Sigmoid colon (tissue), 7 donors: ENCODE data around the gene RBM17. TPM values are rescaled to one million over a fixed set of nuclear protein-coding genes. Genes with fewer than 3 reads are reported as not detected.

Source experiments
- DNase-seq: peaks from one replicate; pipeline ENCODE4 v3.0.0-alpha.2; 2019
- H3K27ac ChIP-seq, 4 donors: fragments of 200-600 bp; sonication (generic); one replicate each; pipeline ENCODE4 v1.5.1; 2016 to 2019; ENCODE audit warnings: mild to moderate bottlenecking in 1 of 4
- H3K27me3 ChIP-seq, 3 donors: fragments of 200-600 bp; sonication (generic); one replicate each; pipeline ENCODE4 v1.5.1; 2019; ENCODE audit warnings: mild to moderate bottlenecking in 1 of 3
- H3K36me3 ChIP-seq, 4 donors: fragments of 200-600 bp; sonication (generic); one replicate each; pipeline ENCODE4 v1.5.1; 2016 to 2019
- H3K4me1 ChIP-seq, 4 donors: fragments of 200-600 bp; sonication (generic); one replicate each; pipeline ENCODE4 v1.5.1; 2017 to 2019
- H3K4me3 ChIP-seq, 4 donors: fragments of 200-600 bp; sonication (generic); one replicate each; pipeline ENCODE4 v1.5.1; 2017 to 2019; ENCODE audit warnings: mild to moderate bottlenecking in 2 of 4, moderate library complexity in 1 of 4
- H3K9me3 ChIP-seq, 4 donors: fragments of 200-600 bp in 3 of 4; sonication (generic) in 3 of 4; one replicate each; pipeline versions ENCODE4 v1.5.1 to v1.6.1; 2013 to 2019
- EP300 ChIP-seq, 4 donors: sonication (generic); formaldehyde crosslinking; IDR thresholded peaks; one replicate each; pipeline ENCODE4 v1.6.1; 2017; ENCODE audit warnings: antibody characterized with exemption in 4 of 4
- POLR2A ChIP-seq, 2 donors: fragments of 450-650 bp; IDR thresholded peaks; one replicate each; pipeline ENCODE4 v1.6.1; 2016; ENCODE audit warnings: antibody characterized with exemption in 2 of 2, mild to moderate bottlenecking in 2 of 2, moderate library complexity in 2 of 2
- POLR2AphosphoS5 ChIP-seq, 4 donors: sonication (generic); formaldehyde crosslinking; IDR thresholded peaks; one replicate each; pipeline ENCODE4 v1.6.1; 2017; ENCODE audit warnings: antibody characterized with exemption in 4 of 4
- WGBS, 2 donors: extraction: QIAGEN DNeasy Blood & Tissue Kit; methylation state at CpG; one replicate each; pipeline ENCODE4 v1.1.7; 2013; 5-methylcytosine and 5-hydroxymethylcytosine counted together
- intact Hi-C: fragments of 100-400 bp; cut with DNase I; formaldehyde crosslinking; loops from one replicate; pipeline ENCODE4 v1.15.1; 2023
- polyA plus RNA-seq, 3 donors: library from polyadenylated mRNA; stranded (reverse); fragments of 200-250 nt; gene quantifications; one replicate each; pipeline ENCODE4 v1.2.3, GENCODE V29; 2013
- total RNA-seq, 4 donors: library from RNA; depleted of rRNA; stranded (reverse); fragments of >200 nt; gene quantifications; one replicate each; pipeline ENCODE4 v1.1.0, GENCODE V29; 2016
- TF ChIP-seq, protein P1 (sequence below), 4 experiments: fragments of 450-650 bp in 3 of 4; fragments of 200-600 bp in 1 of 4; IDR thresholded peaks; one replicate each; pipeline ENCODE4 v1.5.1; 2016 to 2019; ENCODE audit warnings: antibody characterized with exemption in 4 of 4, mild to moderate bottlenecking in 3 of 4, moderate library complexity in 2 of 4
- donor health status: healthy with polysubstance abuse.
- donor health status: Bipolar disorder and iron deficiency.
- donor health status: healthy.

Gene RBM17
- total and polyA plus RNA-seq, 7 donors, result 32.8 to 74.2 (median 52.4) TPM

DNA sequence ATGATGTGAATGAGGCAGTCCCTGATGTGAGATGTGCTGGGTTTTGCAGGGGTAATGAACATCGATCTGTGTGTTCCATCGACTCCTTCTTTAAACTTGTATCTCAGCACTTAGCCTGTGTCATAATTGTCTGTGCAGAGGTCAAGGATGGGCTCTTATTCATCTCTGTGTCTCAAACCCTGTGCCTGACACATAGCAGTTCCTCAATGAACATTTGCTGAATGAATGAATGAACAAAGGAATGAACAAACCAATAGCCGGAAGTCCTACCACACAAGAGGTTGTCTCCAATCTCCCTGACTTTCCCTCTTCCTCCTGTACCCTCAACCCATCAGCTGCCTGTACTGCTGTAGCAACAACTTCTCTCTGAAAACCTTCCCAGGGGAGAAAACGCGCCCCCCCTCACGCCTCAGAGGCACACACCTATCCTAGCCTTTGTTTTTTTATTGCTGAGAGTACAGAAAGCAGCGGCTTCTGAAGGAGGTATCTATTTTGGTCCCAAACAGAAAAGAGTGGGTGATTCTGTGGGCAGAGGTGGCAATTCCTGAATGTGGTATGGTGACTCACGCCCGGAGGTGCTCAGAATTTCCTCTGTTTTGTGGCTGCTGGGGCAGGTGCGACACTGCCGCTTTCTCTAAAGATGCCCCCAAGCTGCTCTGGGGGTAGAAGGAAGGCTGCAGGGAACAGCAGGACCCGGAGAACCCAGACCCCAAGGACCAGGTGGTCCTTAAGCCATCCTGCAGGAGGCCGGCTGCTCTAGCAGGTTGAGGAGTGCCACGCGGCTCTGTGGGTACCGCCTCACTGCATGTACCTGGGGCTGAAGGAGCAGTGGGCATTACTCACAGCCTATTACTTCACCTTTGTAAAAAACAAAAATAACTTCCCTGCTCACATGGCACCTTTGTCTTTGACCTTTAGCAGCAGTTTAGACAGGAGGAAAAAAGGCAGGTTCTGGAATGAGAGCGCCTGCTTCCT is 36.3 kb upstream of the RBM17 start:
- intact Hi-C loops, result no loop called here
- Histone ChIP-seq H3K9me3 (no peaks in the 10 kb centered on the region), H3K36me3 (no peaks in the 10 kb centered on the region), H3K27ac (peak overlapping the region in 2 of 4 donors; percentile 9 to 17), H3K27me3 (no peaks in the 10 kb centered on the region), H3K4me3 (no peak overlapping the region), H3K4me1 (peaks cover 0 to 8% (median 1%) of the 10 kb centered on the region in 4 donors)
- peak; percentile 58 for DNase-seq
- TF ChIP-seq POLR2A (IDR thresholded peaks at IDR 0.05), result no peak
- no peak for TF ChIP-seq POLR2AphosphoS5 (IDR thresholded peaks at IDR 0.05)
- TF ChIP-seq, protein P1, sequence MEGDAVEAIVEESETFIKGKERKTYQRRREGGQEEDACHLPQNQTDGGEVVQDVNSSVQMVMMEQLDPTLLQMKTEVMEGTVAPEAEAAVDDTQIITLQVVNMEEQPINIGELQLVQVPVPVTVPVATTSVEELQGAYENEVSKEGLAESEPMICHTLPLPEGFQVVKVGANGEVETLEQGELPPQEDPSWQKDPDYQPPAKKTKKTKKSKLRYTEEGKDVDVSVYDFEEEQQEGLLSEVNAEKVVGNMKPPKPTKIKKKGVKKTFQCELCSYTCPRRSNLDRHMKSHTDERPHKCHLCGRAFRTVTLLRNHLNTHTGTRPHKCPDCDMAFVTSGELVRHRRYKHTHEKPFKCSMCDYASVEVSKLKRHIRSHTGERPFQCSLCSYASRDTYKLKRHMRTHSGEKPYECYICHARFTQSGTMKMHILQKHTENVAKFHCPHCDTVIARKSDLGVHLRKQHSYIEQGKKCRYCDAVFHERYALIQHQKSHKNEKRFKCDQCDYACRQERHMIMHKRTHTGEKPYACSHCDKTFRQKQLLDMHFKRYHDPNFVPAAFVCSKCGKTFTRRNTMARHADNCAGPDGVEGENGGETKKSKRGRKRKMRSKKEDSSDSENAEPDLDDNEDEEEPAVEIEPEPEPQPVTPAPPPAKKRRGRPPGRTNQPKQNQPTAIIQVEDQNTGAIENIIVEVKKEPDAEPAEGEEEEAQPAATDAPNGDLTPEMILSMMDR (IDR thresholded peaks at IDR 0.05), result no peak
- TF ChIP-seq EP300 (IDR thresholded peaks at IDR 0.05), result no peak
- 58 to 80% methylated on average over 17 of the region's 17 CpGs for WGBS, 2 donors

DNA sequence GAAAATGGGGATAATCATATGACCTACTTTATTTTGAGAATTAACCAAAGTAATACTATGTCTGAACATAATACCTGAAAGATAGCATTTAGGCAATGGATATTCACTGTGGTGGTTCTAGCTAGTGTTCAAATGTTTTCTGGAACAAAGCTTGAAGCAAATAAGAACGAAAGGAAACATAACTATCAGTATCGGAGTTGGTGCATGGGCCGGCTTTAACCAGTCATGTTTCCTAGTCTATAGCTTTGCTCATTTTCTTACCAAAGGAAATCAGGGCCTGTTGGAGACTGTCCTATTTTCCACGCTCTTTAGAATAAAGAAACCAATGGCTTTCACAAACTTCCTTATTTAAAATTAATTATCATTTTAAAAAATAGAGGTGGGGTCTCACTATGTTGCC is 35.5 kb upstream of the RBM17 start:
- 84 to 91% methylated on average over 4 of the region's 4 CpGs for WGBS, 2 donors
- Histone ChIP-seq H3K27ac (peak overlapping the region in 2 of 4 donors; percentile 17 to 30), H3K36me3 (no peaks in the 10 kb centered on the region), H3K27me3 (no peaks in the 10 kb centered on the region), H3K4me3 (no peak overlapping the region), H3K4me1 (peaks cover 0 to 8% (median 1%) of the 10 kb centered on the region in 4 donors), H3K9me3 (no peaks in the 10 kb centered on the region)
- intact Hi-C loops, result no loop called here
- no peak for DNase-seq
- TF ChIP-seq EP300 (IDR thresholded peaks at IDR 0.05), result no peak
- TF ChIP-seq, protein P1 (IDR thresholded peaks at IDR 0.05), result no peak
- no peak for TF ChIP-seq POLR2AphosphoS5 (IDR thresholded peaks at IDR 0.05)
- no peak for TF ChIP-seq POLR2A (IDR thresholded peaks at IDR 0.05)

DNA sequence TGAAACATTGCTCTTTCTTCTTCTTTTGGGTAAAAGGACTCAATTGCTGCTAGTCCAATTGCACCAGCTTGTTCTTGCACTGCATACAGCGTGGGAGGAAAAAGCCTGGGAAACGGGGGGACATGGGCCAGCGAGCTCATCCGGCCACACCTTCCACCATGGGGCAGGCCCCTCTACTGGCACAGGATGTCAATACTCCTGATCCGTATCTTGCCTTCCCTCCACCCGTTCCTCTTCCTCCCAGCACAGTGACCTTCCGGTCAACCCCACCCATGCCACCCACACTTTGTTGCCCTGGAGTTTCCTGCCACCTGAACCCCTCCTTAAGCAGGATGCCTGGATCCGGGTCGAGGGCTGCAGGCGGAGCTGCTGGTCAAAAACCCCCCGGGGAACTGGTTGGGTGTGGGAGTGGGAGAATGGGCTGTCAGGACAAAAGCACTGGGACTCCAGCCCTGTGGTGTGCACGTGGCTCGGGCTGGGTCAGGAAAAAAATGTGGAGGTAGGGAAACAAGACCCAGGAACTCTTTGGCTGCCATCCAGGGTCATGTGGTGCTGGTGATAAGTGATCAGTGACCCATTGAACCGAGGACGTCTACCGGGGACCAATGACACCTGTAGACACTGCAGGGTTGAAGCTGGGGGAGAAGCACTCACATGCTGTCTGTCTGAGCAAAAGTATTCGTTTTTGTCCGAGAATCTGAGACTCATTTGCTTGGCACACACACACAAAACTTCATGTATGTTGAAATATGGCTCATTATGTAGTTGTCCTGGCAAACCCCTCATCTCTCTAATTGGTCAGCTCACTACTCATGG is 34.8 kb upstream of the RBM17 start:
- no peak overlapping the region for H3K4me3 ChIP-seq
- H3K36me3 ChIP-seq, result no peaks in the 10 kb centered on the region
- intact Hi-C loops, result no loop called here
- TF ChIP-seq EP300 (IDR thresholded peaks at IDR 0.05) (no peak), POLR2AphosphoS5 (IDR thresholded peaks at IDR 0.05) (peak in 1 of 4 donors; percentile 32)
- no peaks in the 10 kb centered on the region for H3K9me3 ChIP-seq
- H3K27ac ChIP-seq, result peak overlapping the region in 3 of 4 donors; percentile 6 to 30 (median 17)
- DNase-seq, result peak; percentile 69
- 31 to 44% methylated on average over 18 of the region's 18 CpGs for WGBS, 2 donors
- no peaks in the 10 kb centered on the region for H3K27me3 ChIP-seq
- H3K4me1 ChIP-seq, result peaks cover 0 to 8% (median 1%) of the 10 kb centered on the region in 4 donors

DNA sequence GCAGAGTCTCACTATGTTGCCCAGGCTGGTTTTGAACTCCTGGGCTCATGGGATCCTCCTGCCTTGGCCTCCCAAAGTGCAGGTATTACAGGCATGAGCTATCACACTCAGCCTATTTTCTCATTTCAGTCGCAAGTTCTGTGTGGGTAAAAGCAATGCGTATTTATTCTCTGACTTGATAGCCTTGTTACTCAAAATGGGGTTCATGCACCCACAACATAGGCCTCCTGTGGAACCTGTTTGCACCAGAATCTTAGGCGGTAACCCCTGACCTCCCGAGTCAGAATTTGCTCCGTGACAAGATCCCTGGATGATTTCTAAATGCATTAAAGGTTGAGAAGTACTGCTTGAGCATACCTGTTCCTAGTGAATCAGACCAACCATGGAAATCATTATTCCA is 34.0 kb upstream of the RBM17 start:
- Histone ChIP-seq H3K9me3 (no peaks in the 10 kb centered on the region), H3K36me3 (no peaks in the 10 kb centered on the region), H3K27me3 (no peaks in the 10 kb centered on the region), H3K4me1 (peaks cover 0 to 8% (median 1%) of the 10 kb centered on the region in 4 donors), H3K4me3 (no peak overlapping the region), H3K27ac (no peak overlapping the region)
- intact Hi-C loops, result no loop called here
- peak; percentile 14 for DNase-seq
- WGBS, 2 donors, result 82 to 96% methylated on average over 5 of the region's 5 CpGs
- TF ChIP-seq, protein P1 (IDR thresholded peaks at IDR 0.05), result no peak

DNA sequence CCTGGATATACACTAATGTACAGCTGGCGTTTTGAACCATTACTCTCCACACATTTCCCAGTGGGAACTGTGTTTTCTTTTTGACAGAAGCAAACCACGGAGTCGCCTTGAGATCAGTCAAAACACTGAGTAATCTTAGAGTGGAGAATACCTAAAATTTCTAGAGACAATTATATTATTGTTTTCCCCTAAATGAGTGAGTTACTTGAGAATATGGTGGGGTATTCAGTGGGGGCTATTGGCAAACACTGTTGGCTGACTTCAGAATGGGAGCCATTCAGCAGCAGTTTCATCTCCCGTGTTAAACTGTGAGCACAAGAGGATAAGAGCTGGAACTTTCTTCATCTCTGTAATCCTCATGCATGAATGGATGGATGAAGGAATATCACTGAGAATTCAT is 32.9 kb upstream of the RBM17 start:
- Histone ChIP-seq H3K27me3 (no peaks in the 10 kb centered on the region), H3K27ac (no peak overlapping the region), H3K9me3 (no peaks in the 10 kb centered on the region), H3K4me1 (peaks cover 0 to 3% (median 0%) of the 10 kb centered on the region in 4 donors), H3K36me3 (no peaks in the 10 kb centered on the region), H3K4me3 (no peak overlapping the region)
- intact Hi-C loops, result no loop called here
- 85% methylated on average over 4 of the region's 4 CpGs for WGBS, 2 donors
- DNase-seq, result peak; percentile 17
- no peak for TF ChIP-seq POLR2AphosphoS5 (IDR thresholded peaks at IDR 0.05)
